HepG2 (cell line): ENCODE measurements around the gene EPSTI1.

Experiments
- ZBTB21 ChIP-seq: sonication (generic); formaldehyde crosslinking; IDR thresholded peaks from 2 replicates; pipeline ENCODE4 v1.4.0; 2020; ENCODE audit warnings: missing genetic modification reagents
- ZNF138 ChIP-seq: sonication (generic); formaldehyde crosslinking; IDR thresholded peaks from 2 replicates; pipeline ENCODE4 v1.5.0; 2020; ENCODE audit warnings: mild to moderate bottlenecking, low read depth, missing genetic modification reagents

DNA sequence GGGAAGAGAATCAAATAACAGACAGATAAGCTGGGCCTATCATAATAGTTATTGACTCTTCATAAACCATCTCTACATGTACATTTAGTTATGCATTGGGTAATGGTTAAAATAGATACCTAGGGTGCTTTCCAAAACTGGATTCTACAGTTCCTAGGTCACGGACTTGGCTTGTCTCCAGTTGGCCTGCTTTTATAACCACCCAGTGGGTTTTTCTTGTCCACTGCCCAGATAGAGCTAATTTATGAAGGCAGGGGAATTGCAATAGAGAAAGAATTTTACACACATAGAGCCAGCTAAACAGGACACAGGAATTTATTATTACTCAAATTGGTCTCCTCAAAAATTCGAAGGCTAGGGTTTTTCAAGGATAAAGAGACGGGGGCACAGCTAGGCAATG is 113.3 kb downstream of the EPSTI1 start:
- TF ChIP-seq ZNF138 (CRISPR knock-in tag) (no peak), ZBTB21 (CRISPR knock-in tag) (no peak)
